Esophagus muscularis mucosa (tissue), 4 donors: ENCODE data around the gene GPR87. TPM values are rescaled to one million over a fixed set of nuclear protein-coding genes. Genes with fewer than 3 reads are reported as not detected.

Source experiments
- DNase-seq: peaks from one replicate; pipeline ENCODE4 v3.0.0-alpha.2; 2017; ENCODE audit errors: extremely low spot score
- H3K27ac ChIP-seq, 4 donors: fragments of 200-600 bp; sonication (generic); replicated peaks in 1 of 4; 1 replicate in 3 of 4; 2 replicates in 1 of 4; pipeline ENCODE4 v1.5.1; 2016 to 2019; ENCODE audit warnings: mild to moderate bottlenecking in 1 of 4
- H3K27me3 ChIP-seq, 4 donors: fragments of 200-600 bp; sonication (generic); one replicate each; pipeline versions ENCODE4 v1.5.1 to v1.6.0; 2016 to 2019
- H3K36me3 ChIP-seq, 4 donors: fragments of 200-600 bp; sonication (generic); one replicate each; pipeline ENCODE4 v1.5.1; 2016 to 2019
- H3K4me1 ChIP-seq, 4 donors: fragments of 200-600 bp; sonication (generic); one replicate each; pipeline ENCODE4 v1.5.1; 2016 to 2019
- H3K4me3 ChIP-seq, 4 donors: fragments of 200-600 bp; sonication (generic); 1 replicate in 2 of 4; 2 replicates in 2 of 4; pipeline ENCODE4 v1.5.1; 2016 to 2019; ENCODE audit warnings: mild to moderate bottlenecking in 4 of 4, moderate library complexity in 1 of 4
- H3K9me3 ChIP-seq, 4 donors: fragments of 200-600 bp; sonication (generic); 1 replicate in 3 of 4; 2 replicates in 1 of 4; pipeline ENCODE4 v1.5.1; 2016 to 2019
- EP300 ChIP-seq: sonication (generic); formaldehyde crosslinking; IDR thresholded peaks from one replicate; pipeline ENCODE4 v1.6.1; 2017; ENCODE audit warnings: antibody characterized with exemption
- POLR2A ChIP-seq: fragments of 450-650 bp; IDR thresholded peaks from one replicate; pipeline ENCODE4 v1.6.1; 2017; ENCODE audit warnings: antibody characterized with exemption, moderate library complexity, mild to moderate bottlenecking, low read depth
- POLR2AphosphoS5 ChIP-seq, 2 donors: sonication (generic); formaldehyde crosslinking; IDR thresholded peaks; one replicate each; pipeline ENCODE4 v1.6.1; 2017; ENCODE audit warnings: antibody characterized with exemption in 2 of 2
- WGBS: methylation state at CpG from one replicate; pipeline ENCODE4 v1.1.5; 2018; 5-methylcytosine and 5-hydroxymethylcytosine counted together
- intact Hi-C: fragments of 100-400 bp; cut with DNase I; formaldehyde crosslinking; loops from one replicate; pipeline ENCODE4 v1.15.1; 2023
- total RNA-seq, 4 donors: library from RNA; depleted of rRNA; stranded (reverse); fragments of >200 nt; gene quantifications; one replicate each; pipeline versions ENCODE4 v1.1.0 to v1.2.1, GENCODE V29; 2016
- TF ChIP-seq, protein P1 (sequence below), 3 experiments: fragments of 200-600 bp in 2 of 3; fragments of 450-650 bp in 1 of 3; sonication (generic) in 2 of 3; IDR thresholded peaks; one replicate each; pipeline ENCODE4 v1.5.1; 2017 to 2019; ENCODE audit warnings: antibody characterized with exemption in 3 of 3, mild to moderate bottlenecking in 2 of 3, moderate library complexity in 1 of 3

Gene GPR87
- total RNA-seq, 4 donors from 2014 or later = not detected

DNA sequence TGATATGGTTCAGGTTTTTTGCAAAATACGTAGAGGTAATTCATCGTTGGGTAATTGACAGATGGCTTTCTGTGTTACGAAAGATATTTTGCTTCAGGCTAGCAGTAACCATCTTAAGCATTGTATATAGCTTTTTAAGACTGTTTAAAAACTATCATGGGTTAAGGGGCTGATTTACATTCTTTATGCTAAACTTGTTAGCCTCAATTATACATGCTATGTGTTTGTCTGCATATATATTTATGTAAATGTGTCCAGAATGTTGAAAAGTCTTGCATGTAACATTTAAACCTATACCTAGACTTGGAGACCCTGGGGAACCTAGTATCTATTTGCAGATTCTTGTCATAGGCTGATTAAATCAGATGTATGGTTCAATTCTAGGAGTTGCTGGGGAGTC is 27.2 kb downstream of the GPR87 start:
- WGBS = 54% methylated on average over 3 of the region's 3 CpGs
- Histone ChIP-seq H3K4me1 (no peaks in the 10 kb centered on the region), H3K9me3 (no peaks in the 10 kb centered on the region), H3K36me3 (no peaks in the 10 kb centered on the region), H3K4me3 (no peak overlapping the region), H3K27me3 (no peaks in the 10 kb centered on the region), H3K27ac (no peak overlapping the region)
- DNase-seq = no peak
- intact Hi-C loops = no loop called here
- TF ChIP-seq POLR2A = no peak
- no peak for TF ChIP-seq POLR2AphosphoS5 (IDR thresholded peaks at IDR 0.05)
- TF ChIP-seq, protein P1, sequence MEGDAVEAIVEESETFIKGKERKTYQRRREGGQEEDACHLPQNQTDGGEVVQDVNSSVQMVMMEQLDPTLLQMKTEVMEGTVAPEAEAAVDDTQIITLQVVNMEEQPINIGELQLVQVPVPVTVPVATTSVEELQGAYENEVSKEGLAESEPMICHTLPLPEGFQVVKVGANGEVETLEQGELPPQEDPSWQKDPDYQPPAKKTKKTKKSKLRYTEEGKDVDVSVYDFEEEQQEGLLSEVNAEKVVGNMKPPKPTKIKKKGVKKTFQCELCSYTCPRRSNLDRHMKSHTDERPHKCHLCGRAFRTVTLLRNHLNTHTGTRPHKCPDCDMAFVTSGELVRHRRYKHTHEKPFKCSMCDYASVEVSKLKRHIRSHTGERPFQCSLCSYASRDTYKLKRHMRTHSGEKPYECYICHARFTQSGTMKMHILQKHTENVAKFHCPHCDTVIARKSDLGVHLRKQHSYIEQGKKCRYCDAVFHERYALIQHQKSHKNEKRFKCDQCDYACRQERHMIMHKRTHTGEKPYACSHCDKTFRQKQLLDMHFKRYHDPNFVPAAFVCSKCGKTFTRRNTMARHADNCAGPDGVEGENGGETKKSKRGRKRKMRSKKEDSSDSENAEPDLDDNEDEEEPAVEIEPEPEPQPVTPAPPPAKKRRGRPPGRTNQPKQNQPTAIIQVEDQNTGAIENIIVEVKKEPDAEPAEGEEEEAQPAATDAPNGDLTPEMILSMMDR (IDR thresholded peaks at IDR 0.05) = no peak
- no peak for TF ChIP-seq EP300

- H3K9me3 ChIP-seq = no peaks in the 10 kb centered on the region
- 75% methylated on average over 1 of the region's 1 CpG for WGBS
- no peak for DNase-seq
- no peaks in the 10 kb centered on the region for H3K36me3 ChIP-seq
- intact Hi-C loops = no loop called here
- H3K4me3 ChIP-seq = no peak overlapping the region
- H3K27me3 ChIP-seq = no peaks in the 10 kb centered on the region
- peaks cover 0 to 31% (median 17%) of the 10 kb centered on the region in 4 donors for H3K4me1 ChIP-seq
- TF ChIP-seq, protein P1 (IDR thresholded peaks at IDR 0.05) = no peak
- no peak for TF ChIP-seq POLR2AphosphoS5 (IDR thresholded peaks at IDR 0.05)
- TF ChIP-seq EP300 = no peak
- H3K27ac ChIP-seq = no peak overlapping the region
Measured at GRCh38 chr3:151285940-151286339, 30.7 kb downstream of the GPR87 start.

DNA sequence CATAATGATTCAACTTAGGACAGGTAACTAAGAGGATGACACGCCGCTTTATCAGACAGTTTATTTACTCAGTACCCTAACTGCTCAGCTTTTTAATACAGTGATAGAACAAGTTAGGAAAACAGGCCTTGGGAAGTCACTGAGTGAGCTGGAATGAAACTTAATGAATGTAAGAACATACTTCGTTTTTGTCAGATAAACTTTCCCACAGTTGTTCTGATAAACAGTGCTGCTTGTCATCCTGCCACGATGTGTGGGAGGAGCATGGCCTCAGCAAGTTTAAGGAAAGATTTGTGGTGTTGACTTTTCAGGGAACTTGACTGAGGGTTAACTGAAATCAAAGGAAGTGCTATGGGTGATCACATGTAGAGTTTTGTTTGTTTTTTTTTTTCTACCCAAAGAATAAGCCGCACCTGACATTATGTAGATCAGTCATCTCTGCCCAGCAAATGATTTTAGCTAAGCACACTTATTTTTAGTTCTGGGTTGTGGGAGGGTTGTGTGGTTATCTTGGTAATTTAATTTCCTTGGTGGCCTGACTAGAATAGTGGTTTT is 32.6 kb downstream of the GPR87 start:
- no peak for TF ChIP-seq POLR2AphosphoS5 (IDR thresholded peaks at IDR 0.05)
- TF ChIP-seq EP300 = no peak
- TF ChIP-seq, protein P1 (IDR thresholded peaks at IDR 0.05) = no peak
- TF ChIP-seq POLR2A = no peak
- peak overlapping the region in 3 of 4 donors; percentile 24 to 48 (median 43) for H3K27ac ChIP-seq

GRCh38 chr3:151283387-151283786 is 33.2 kb downstream of the GPR87 start:
- no peaks in the 10 kb centered on the region for H3K9me3 ChIP-seq
- TF ChIP-seq, protein P1 (IDR thresholded peaks at IDR 0.05) = no peak
- TF ChIP-seq EP300 (no peak), POLR2AphosphoS5 (IDR thresholded peaks at IDR 0.05) (no peak), POLR2A (no peak)
- no peaks in the 10 kb centered on the region for H3K27me3 ChIP-seq
- peaks cover 0 to 43% (median 19%) of the 10 kb centered on the region in 4 donors for H3K4me1 ChIP-seq
- no peaks in the 10 kb centered on the region for H3K36me3 ChIP-seq
- intact Hi-C loops = loop anchor here (1.0 to 2.0 kb wide), 2 partner anchors 56 to 115 kb away; no protein-coding TSS in a partner anchor
- peak overlapping the region in 3 of 4 donors; percentile 24 to 48 (median 43) for H3K27ac ChIP-seq
- H3K4me3 ChIP-seq = no peak overlapping the region
- DNase-seq = no peak
- 56% methylated on average over 4 of the region's 4 CpGs for WGBS

More for the DNA sequence above, 32.6 kb downstream of the GPR87 start:
- 42% methylated on average over 5 of the region's 5 CpGs for WGBS
- no peaks in the 10 kb centered on the region for H3K36me3 ChIP-seq
- intact Hi-C loops = loop anchor here (1.0 to 2.0 kb wide), 2 partner anchors 57 to 115 kb away; no protein-coding TSS in a partner anchor
- no peaks in the 10 kb centered on the region for H3K27me3 ChIP-seq
- no peak for DNase-seq
- H3K9me3 ChIP-seq = no peaks in the 10 kb centered on the region
- H3K4me1 ChIP-seq = peaks cover 0 to 37% (median 19%) of the 10 kb centered on the region in 4 donors
- no peak overlapping the region for H3K4me3 ChIP-seq

DNA sequence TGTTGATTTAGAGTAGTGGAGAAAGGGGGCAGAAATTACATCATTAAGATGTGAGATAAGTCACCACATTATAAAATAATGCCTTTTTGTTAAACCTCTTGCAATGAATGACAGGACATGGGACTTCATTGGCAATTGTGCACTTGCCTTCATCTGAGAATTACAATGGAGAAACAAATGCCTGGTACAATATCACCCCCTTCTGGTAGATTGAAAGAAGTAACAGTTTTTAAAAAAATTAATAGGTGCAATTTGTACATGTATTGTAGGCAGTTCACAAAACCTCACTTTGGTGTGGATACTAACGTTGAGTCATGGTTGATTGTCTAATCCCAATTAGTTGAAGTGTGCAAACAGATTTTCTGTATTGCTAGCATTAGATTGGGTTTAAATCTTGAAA is 33.7 kb downstream of the GPR87 start:
- TF ChIP-seq, protein P1 (IDR thresholded peaks at IDR 0.05) = peak; percentile 62 to 72 (median 66)
- no peak for TF ChIP-seq POLR2A
- no peaks in the 10 kb centered on the region for H3K36me3 ChIP-seq
- peak overlapping the region in 1 of 4 donors; percentile 55 for H3K27ac ChIP-seq
- no peak overlapping the region for H3K4me3 ChIP-seq
- DNase-seq = no peak
- H3K9me3 ChIP-seq = no peaks in the 10 kb centered on the region
- no peaks in the 10 kb centered on the region for H3K27me3 ChIP-seq
- intact Hi-C loops = loop anchor here (1.0 to 2.0 kb wide), 2 partner anchors 56 to 114 kb away; no protein-coding TSS in a partner anchor
- WGBS = 0% methylated on average over 1 of the region's 1 CpG
- peaks cover 0 to 45% (median 19%) of the 10 kb centered on the region in 4 donors for H3K4me1 ChIP-seq
